IPS DF 6.9 (cell line): ENCODE results near the gene SERPINA12.
"Not testable (repeated sequence)": the region's sequence is repeated elsewhere in the genome, so short reads cannot be mapped to it uniquely, and the experiment has no call there.

Source experiments
- DNase-seq: peaks from one replicate; pipeline ENCODE4 v3.0.0-alpha.2; 2013; ENCODE audit warnings: low read depth, low spot score
- H3K27ac ChIP-seq: one replicate; pipeline ENCODE4 v1.5.1; 2013; ENCODE audit warnings: low read length, control low read depth
- H3K27me3 ChIP-seq: 2 replicates; pipeline ENCODE4 v1.6.1; 2013; ENCODE audit warnings: mild to moderate bottlenecking, low read length; ENCODE audit not compliant: control insufficient read depth, insufficient read depth
- H3K36me3 ChIP-seq: 2 replicates; pipeline ENCODE4 v1.6.1; 2013; ENCODE audit warnings: low read length; ENCODE audit not compliant: control insufficient read depth, insufficient read depth
- H3K4me1 ChIP-seq: 2 replicates; pipeline ENCODE4 v1.6.1; 2013; ENCODE audit warnings: low read length; ENCODE audit not compliant: control insufficient read depth, insufficient read depth
- H3K4me3 ChIP-seq: 2 replicates; pipeline ENCODE4 v1.5.1; 2013; ENCODE audit warnings: mild to moderate bottlenecking, low read length
- H3K9me3 ChIP-seq: 2 replicates; pipeline ENCODE4 v1.6.1; 2013; ENCODE audit warnings: low read length, inconsistent platforms; ENCODE audit not compliant: control insufficient read depth, insufficient read depth
- WGBS: extraction: QIAGEN DNeasy Blood & Tissue Kit; methylation state at CpG from one replicate; pipeline ENCODE4 v1.1.7; 2013; ENCODE audit warnings: mixed read lengths, missing lambda C conversion rate; ENCODE audit not compliant: insufficient read length, insufficient coverage; 5-methylcytosine and 5-hydroxymethylcytosine counted together

SERPINA12 gene

DNA sequence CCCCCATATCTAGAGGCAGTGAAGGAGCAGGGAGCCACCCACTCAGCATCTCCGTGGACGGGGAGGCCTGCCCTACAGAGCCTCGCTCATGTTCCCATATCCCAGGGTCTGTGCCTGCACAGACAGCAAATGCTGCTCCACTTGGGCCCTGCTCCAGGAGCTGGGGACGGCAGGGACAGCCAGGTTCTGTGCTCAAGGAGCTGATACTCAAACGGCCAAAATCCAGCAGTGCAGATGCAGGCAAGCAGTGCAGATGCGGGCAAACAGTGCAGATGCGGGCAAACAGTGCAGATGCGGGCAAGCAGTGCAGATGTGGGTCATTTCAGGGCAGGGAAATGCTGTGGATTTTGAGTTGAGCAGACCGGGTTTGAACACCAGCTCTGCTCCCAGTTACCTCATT is 6.2 kb upstream of the SERPINA12 start:
- no peaks in the 10 kb centered on the region for H3K27me3 ChIP-seq
- DNase-seq = no peak

DNA sequence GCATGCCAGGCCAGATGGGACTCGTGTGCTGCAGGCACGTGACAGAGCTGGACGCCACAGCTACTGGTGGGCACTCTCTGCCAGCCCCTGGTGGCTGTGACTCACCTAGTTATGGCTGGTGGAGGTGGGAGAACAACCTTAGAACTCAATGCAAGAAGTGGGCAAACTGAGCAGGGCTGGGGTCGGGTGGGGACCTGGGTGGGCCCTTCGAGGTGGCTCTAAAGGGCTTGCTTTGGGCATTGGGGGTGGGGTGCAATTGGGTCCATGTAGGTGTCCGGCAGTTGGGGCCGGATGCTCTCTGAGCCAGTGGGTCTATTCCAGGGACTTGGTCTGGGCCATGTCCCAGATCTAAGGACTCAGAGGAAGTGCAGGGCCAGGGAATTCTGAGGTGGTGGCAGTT is 5.1 kb upstream of the SERPINA12 start:
- no CpG with 5 or more reads among the region's 7 CpGs for WGBS
- Histone ChIP-seq H3K4me1 (peaks cover 4% of the 10 kb centered on the region), H3K36me3 (no peaks in the 10 kb centered on the region), H3K4me3 (no peak overlapping the region), H3K27ac (no peak overlapping the region), H3K9me3 (no peaks in the 10 kb centered on the region), H3K27me3 (no peaks in the 10 kb centered on the region)
- DNase-seq = no peak

More for the DNA sequence above, 6.2 kb upstream of the SERPINA12 start:
- no peak overlapping the region for H3K4me3 ChIP-seq
- no peaks in the 10 kb centered on the region for H3K36me3 ChIP-seq
- WGBS = no CpG with 5 or more reads among the region's 9 CpGs
- H3K27ac ChIP-seq = no peak overlapping the region
- peaks cover 4% of the 10 kb centered on the region for H3K4me1 ChIP-seq
- H3K9me3 ChIP-seq = no peaks in the 10 kb centered on the region

DNA sequence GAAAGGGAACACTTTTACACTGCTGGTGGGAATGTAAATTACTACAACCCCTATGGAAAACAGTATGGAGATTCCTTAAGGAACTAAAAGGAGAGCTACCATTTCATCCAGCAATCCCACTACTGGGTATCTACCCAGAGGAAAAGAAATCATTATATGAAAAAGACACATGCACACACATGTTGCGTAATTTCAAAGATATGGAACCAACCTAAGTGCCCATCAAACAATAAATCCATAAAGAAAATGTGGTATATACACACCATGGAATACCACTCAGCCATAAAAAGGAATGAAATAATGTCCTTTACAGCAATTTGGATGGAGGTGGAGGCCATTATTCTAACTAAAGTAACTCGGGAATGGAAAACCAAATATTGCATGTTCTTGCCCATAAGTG is 1.2 kb upstream of the SERPINA12 start:
- not testable (repeated sequence) for H3K36me3 ChIP-seq, H3K4me1 ChIP-seq, H3K4me3 ChIP-seq, DNase-seq, H3K27me3 ChIP-seq, H3K9me3 ChIP-seq, H3K27ac ChIP-seq
- no CpG with 5 or more reads among the region's 2 CpGs for WGBS

DNA sequence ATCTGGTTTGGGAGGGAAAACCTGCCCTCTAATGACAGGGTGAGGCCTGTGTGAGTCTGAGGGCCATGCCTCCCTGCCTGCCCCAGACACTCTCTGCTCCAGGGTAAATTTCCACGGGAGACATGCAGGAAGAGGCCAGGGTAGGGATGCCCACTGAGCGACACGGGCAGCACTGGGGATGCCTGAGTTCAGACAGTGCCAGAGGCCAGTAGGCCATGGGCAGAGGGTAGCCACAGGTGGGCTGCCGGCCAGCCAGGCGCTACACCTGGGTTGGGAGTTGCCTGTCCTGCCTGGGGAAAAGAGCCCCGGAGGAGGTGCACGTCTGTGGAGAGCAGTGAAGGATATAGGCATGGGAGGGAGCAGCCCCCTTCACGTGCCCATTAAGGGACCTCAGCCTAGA is 3.6 kb downstream of the SERPINA12 start:
- H3K27ac ChIP-seq = no peak overlapping the region
- H3K9me3 ChIP-seq = no peaks in the 10 kb centered on the region
- DNase-seq = no peak
- H3K27me3 ChIP-seq = no peaks in the 10 kb centered on the region
- no peaks in the 10 kb centered on the region for H3K4me1 ChIP-seq
- WGBS = no CpG with 5 or more reads among the region's 8 CpGs
- H3K36me3 ChIP-seq = no peaks in the 10 kb centered on the region
- no peak overlapping the region for H3K4me3 ChIP-seq

DNA sequence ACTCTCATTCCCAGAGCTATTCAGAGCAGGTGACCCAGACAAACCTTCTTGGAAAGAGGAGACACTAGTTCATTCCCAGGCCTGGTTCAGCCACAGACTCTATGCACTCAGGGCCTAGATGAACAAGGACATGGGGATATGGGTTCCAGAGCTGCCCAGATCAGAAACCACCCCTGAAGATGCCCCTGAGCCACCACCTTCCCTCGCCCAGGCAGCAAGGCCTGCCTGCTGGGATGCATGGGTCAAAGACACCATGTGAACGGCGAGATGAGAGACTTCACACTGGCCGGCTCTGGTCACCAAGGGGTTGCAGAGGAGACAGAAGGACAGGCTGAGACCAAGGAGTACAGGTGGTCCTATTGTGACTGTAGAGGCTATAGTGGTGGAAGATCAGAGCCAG is 4.1 kb downstream of the SERPINA12 start:
- H3K9me3 ChIP-seq = no peaks in the 10 kb centered on the region
- H3K4me1 ChIP-seq = no peaks in the 10 kb centered on the region
- H3K36me3 ChIP-seq = no peaks in the 10 kb centered on the region
- H3K27me3 ChIP-seq = no peaks in the 10 kb centered on the region
- no CpG with 5 or more reads among the region's 4 CpGs for WGBS
- DNase-seq = no peak
- H3K27ac ChIP-seq = no peak overlapping the region
- no peak overlapping the region for H3K4me3 ChIP-seq

DNA sequence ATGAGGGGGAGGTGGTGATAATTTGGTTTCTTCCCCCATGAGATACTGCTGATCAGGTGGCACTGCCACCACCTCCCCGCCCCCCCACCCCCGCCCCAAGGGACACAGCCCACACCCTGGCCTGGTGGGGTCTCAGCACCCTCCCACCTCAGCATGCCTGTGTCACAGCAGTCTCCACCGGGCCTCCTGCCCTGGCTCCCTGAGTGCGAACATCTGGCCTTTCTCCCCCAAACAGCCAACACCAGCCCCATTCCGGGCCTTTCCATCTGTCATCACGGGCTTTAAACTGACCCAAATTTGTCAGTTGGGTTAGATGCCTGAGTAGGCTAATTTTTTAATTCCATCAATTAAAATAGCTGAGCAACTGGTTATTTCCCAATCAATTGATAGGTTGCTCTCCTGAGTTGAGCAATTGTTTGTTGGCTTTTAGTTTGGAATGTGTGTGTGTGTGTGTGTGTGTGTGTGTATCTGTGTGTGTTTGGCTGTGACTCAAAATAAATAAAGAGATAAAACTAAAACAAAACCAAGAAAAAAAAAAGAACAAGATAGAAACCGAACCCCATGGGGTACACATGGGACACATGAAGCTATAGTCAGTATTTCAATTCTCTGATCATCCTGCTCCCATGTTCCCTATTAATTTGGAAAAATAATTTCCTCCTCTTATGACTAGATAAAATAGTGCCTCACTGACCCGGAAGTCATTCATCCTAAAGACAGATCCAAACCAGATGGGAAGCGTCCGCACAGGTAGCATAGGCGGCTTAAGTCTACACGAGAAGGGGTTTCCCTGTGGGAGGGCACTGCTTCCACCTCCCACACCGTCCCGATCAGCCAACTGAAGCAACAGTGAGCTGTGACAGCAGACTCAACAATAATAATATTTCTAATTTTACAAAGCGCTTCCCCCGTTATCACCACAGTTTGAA is 7.4 kb downstream of the SERPINA12 start:
- no CpG with 5 or more reads among the region's 16 CpGs for WGBS
- no peaks in the 10 kb centered on the region for H3K36me3 ChIP-seq
- no peaks in the 10 kb centered on the region for H3K27me3 ChIP-seq

DNA sequence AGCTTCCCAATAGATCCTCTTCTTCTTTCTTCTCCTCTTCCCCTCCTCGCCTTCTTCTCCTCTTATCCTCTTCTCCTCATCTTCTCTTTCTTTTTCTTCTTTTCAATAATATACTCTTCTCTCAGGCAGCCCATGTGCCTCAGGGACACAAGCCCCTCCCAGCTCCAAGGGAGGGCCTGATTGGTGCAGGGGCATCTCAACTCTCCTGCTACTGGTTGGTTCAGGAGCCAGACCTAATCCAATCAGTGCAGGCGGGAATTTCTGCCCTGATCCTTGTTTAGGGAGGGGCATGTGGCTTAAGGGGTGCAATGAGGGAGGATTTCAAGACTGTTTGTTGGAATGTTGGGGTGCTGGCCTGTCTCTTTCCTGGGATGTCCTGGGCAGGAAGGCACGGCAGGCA is 9.0 kb downstream of the SERPINA12 start:
- WGBS = 100% methylated on average over 1 of the region's 3 CpGs
- H3K27me3 ChIP-seq = no peaks in the 10 kb centered on the region
- H3K27ac ChIP-seq = no peak overlapping the region

More for the DNA sequence above, 7.4 kb downstream of the SERPINA12 start:
- no peak overlapping the region for H3K4me3 ChIP-seq
- H3K9me3 ChIP-seq = no peaks in the 10 kb centered on the region
- H3K27ac ChIP-seq = no peak overlapping the region
- no peaks in the 10 kb centered on the region for H3K4me1 ChIP-seq
- DNase-seq = no peak

DNA sequence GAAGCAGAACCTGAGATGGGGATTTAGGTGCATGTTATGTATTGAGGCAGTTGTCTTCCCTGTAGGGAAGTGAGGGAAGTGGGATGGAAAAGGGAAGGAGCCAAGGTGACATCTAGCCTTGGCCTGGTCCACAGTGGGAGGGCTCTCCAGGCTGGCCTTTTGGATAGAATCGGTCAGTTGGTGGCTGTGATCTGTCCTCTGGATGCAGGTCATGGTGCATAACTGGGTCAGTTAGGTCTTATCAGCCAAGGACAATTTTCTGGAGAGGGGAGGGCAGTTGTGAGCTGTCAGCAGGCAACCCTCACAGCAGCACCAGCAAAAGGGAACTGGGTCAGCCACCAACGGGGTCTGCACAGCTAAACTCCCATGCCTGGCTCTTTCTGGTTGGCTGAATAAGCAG is 9.6 kb downstream of the SERPINA12 start:
- Histone ChIP-seq H3K27me3 (no peaks in the 10 kb centered on the region), H3K36me3 (no peaks in the 10 kb centered on the region), H3K9me3 (no peaks in the 10 kb centered on the region), H3K4me3 (no peak overlapping the region), H3K4me1 (no peaks in the 10 kb centered on the region), H3K27ac (no peak overlapping the region)
- no CpG with 5 or more reads among the region's 2 CpGs for WGBS
- DNase-seq = no peak

More for the DNA sequence above, 9.0 kb downstream of the SERPINA12 start:
- H3K36me3 ChIP-seq = no peaks in the 10 kb centered on the region
- no peak overlapping the region for H3K4me3 ChIP-seq
- no peaks in the 10 kb centered on the region for H3K9me3 ChIP-seq
- H3K4me1 ChIP-seq = no peaks in the 10 kb centered on the region
- DNase-seq = no peak

DNA sequence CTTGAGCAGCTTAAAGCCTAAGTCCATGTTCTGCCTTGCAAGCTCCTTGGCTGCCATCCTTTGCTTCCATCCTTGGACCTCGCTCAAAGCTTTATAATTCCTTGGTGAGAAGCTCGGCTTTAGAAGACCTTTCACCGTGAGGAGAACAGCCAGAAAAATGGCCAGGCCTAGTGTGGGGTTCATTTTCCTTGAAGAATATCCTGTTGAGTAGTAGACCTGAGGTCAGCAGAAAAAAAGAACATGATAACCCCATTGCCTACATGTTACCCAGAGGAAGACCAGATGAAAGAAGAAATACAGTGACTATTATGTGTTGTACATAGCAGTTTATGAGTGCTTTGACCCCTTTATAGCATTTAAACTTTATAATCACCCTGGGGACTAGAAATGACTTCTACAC is 11.1 kb downstream of the SERPINA12 start:
- Histone ChIP-seq H3K9me3 (no peaks in the 10 kb centered on the region), H3K36me3 (no peaks in the 10 kb centered on the region), H3K4me1 (no peaks in the 10 kb centered on the region), H3K4me3 (no peak overlapping the region), H3K27ac (no peak overlapping the region), H3K27me3 (no peaks in the 10 kb centered on the region)
- DNase-seq = no peak
- WGBS = no CpG with 5 or more reads among the region's 3 CpGs

DNA sequence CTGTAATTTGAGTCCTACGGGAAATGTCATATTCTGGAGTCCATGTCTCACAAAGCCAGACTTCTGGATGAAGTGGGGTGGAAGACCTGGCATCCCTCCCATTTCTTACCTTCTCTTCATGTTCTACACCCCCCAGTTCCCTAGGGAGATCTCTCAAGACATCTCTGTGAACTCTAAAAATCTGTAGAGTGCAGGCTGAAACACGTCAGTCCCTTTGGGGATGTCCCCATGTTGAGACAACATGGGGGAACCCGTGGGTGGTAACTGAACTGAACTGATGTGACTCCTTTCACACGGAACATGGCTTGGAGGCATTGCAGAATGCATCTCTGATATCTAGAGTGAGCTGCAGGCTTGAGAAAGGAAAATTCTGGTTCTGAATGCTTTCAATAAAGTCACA is 15.2 kb downstream of the SERPINA12 start:
- Histone ChIP-seq H3K27me3 (no peaks in the 10 kb centered on the region), H3K36me3 (no peaks in the 10 kb centered on the region), H3K27ac (no peak overlapping the region), H3K4me1 (no peaks in the 10 kb centered on the region), H3K9me3 (no peaks in the 10 kb centered on the region), H3K4me3 (no peak overlapping the region)
- DNase-seq = no peak
- WGBS = no CpG with 5 or more reads among the region's 4 CpGs

DNA sequence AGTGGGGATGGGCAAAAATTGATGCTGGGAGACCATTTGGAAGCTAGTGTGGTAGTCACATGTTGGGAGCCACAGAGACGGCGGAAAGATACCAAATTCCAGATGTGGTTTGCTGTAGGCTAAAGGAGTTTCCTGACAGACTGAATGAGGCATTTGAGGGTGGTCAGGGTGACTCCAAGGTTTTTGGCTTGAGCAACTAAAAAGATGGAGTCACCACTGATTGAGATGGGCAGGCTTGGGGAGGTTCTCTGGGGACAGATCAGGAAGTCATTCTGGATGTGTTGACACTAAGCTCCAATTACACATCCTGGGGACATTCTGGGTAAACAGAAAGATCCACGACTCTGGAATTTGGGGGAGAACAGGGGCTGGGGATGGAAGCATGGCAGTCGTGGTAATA is 17.8 kb downstream of the SERPINA12 start:
- no peak for DNase-seq
- Histone ChIP-seq H3K27me3 (no peaks in the 10 kb centered on the region), H3K4me1 (no peaks in the 10 kb centered on the region; the same call in 1 of the 2 replicates), H3K36me3 (no peaks in the 10 kb centered on the region), H3K9me3 (no peaks in the 10 kb centered on the region), H3K27ac (no peak overlapping the region), H3K4me3 (no peak overlapping the region)
- no CpG with 5 or more reads among the region's 4 CpGs for WGBS
